Endothelial cell of umbilical vein (primary cell): ENCODE data around the gene NIPA2. TPM values are rescaled to one million over a fixed set of nuclear protein-coding genes. Genes with fewer than 3 reads are reported as not detected.

Experiments used
- BruUV-seq: library from RNA; stranded (reverse); fragments of 400-500 nt; replicated peaks from 2 replicates; lab custom pipeline; 2021; lab: Mats Ljungman, UMichigan
- CTCF ChIA-PET: fragments of 300-600, 350-600 bp; sonication (Branson Sonifier 250); formaldehyde crosslinking; loops from one replicate; lab custom pipeline; 2021; ENCODE audit warnings: antibody characterized with exemption, inconsistent platforms; lab: Charles Lee
- POLR2A ChIA-PET: fragments of 300-600, 350-600 bp; sonication (Branson Sonifier 250); formaldehyde crosslinking; loops from one replicate; lab custom pipeline; 2021; ENCODE audit warnings: antibody characterized with exemption, inconsistent platforms; lab: Charles Lee
- DNase-seq: peaks from one replicate; pipeline ENCODE4 v3.0.0-alpha.2; 2011; ENCODE audit warnings: low read depth, low spot score
- FAIRE-seq: peaks from 2 replicates; lab custom pipeline; 2011; peaks lifted over from hg19 to GRCh38; lab: Jason Lieb, UNC
- H2AFZ ChIP-seq: 2 replicates; pipeline ENCODE4 v1.6.0; 2012; ENCODE audit warnings: low read depth, low read length, control low read depth, inconsistent platforms
- H3K27ac ChIP-seq: 2 replicates; pipeline ENCODE4 v1.5.1; 2011; ENCODE audit warnings: low read depth, mild to moderate bottlenecking, control low read depth, low read length, moderate library complexity; ENCODE audit not compliant: insufficient read depth
- H3K27me3 ChIP-seq, 2 experiments: 2 replicates each; pipeline versions ENCODE4 v1.6.0 to v1.6.1; 2011; ENCODE audit warnings: low read length in 2 of 2, mixed read lengths in 1 of 2; ENCODE audit not compliant: control insufficient read depth in 2 of 2, insufficient read depth in 2 of 2
- H3K36me3 ChIP-seq, 2 experiments: 2 replicates in 1 of 2; 3 replicates in 1 of 2; pipeline ENCODE4 v1.5.1; 2011; ENCODE audit warnings: low read length in 2 of 2, mild to moderate bottlenecking in 1 of 2, moderate library complexity in 1 of 2; ENCODE audit not compliant: control insufficient read depth in 2 of 2, insufficient read depth in 2 of 2; ENCODE audit errors: extremely low read depth in 1 of 2
- H3K4me1 ChIP-seq: 3 replicates; pipeline ENCODE4 v1.5.1; 2011; ENCODE audit warnings: mild to moderate bottlenecking, low read length; ENCODE audit not compliant: control insufficient read depth, insufficient read depth; ENCODE audit errors: extremely low read depth
- H3K4me2 ChIP-seq: 2 replicates; pipeline ENCODE4 v1.6.1; 2011; ENCODE audit warnings: low read length, control low read depth, mixed read lengths; ENCODE audit not compliant: insufficient read depth
- H3K4me3 ChIP-seq, 3 experiments: fragments of 200-600 bp in 1 of 3; sonication (generic), shearing (Covaris generic) in 1 of 3; replicated peaks in 1 of 3; 2 replicates each; pipeline ENCODE4 v1.5.1; 2011 to 2016; ENCODE audit warnings: control low read depth in 3 of 3, low read length in 3 of 3, mild to moderate bottlenecking in 2 of 3, inconsistent platforms in 1 of 3, low read depth in 1 of 3, moderate library complexity in 1 of 3; ENCODE audit not compliant: insufficient read depth in 1 of 3
- H3K79me2 ChIP-seq: 2 replicates; pipeline ENCODE4 v1.6.0; 2012; ENCODE audit warnings: low read length, inconsistent platforms; ENCODE audit not compliant: control insufficient read depth, insufficient read depth
- H3K9ac ChIP-seq: replicated peaks from 2 replicates; pipeline ENCODE3; 2011; ENCODE audit warnings: low read length, control low read depth; ENCODE audit not compliant: insufficient read depth; ENCODE audit errors: extremely low read depth
- H3K9me1 ChIP-seq: replicated peaks from 3 replicates; pipeline ENCODE4 v1.6.0; 2011; ENCODE audit warnings: mild to moderate bottlenecking, low read length; ENCODE audit not compliant: control insufficient read depth, insufficient read depth; ENCODE audit errors: extremely low read depth
- H3K9me3 ChIP-seq: replicated peaks from 2 replicates; pipeline ENCODE4 v1.5.1; 2012; ENCODE audit warnings: low read length, inconsistent platforms; ENCODE audit not compliant: control insufficient read depth, insufficient read depth
- H4K20me1 ChIP-seq: replicated peaks from 2 replicates; pipeline ENCODE3; 2011; ENCODE audit warnings: mild to moderate bottlenecking, low read length; ENCODE audit not compliant: control insufficient read depth, insufficient read depth; ENCODE audit errors: extremely low read depth
- CTCF ChIP-seq, 2 donors: IDR thresholded peaks; 1 replicate in 1 of 2; 2 replicates in 1 of 2; pipeline ENCODE4 v1.5.1; 2011; ENCODE audit warnings: low read length in 2 of 2, mild to moderate bottlenecking in 2 of 2, moderate library complexity in 2 of 2, control low read depth in 1 of 2, inconsistent platforms in 1 of 2, low read depth in 1 of 2; ENCODE audit not compliant: insufficient read depth in 1 of 2; ENCODE audit errors: extremely low read depth in 1 of 2
- EZH2 ChIP-seq: IDR thresholded peaks from 2 replicates; pipeline ENCODE4 v1.6.1; 2012; ENCODE audit warnings: borderline replicate concordance, low read depth, mild to moderate bottlenecking, moderate library complexity, low read length, inconsistent platforms; ENCODE audit not compliant: severe bottlenecking
- FOS ChIP-seq: IDR thresholded peaks from 2 replicates; pipeline ENCODE4 v1.6.1; 2011; ENCODE audit warnings: mild to moderate bottlenecking, low read length, moderate library complexity, borderline replicate concordance; ENCODE audit not compliant: insufficient read depth
- GATA2 ChIP-seq: IDR thresholded peaks from 2 replicates; pipeline ENCODE4 v1.7.0; 2011; ENCODE audit warnings: low read depth, mild to moderate bottlenecking, moderate library complexity, mixed read lengths, low read length; ENCODE audit not compliant: insufficient read length, insufficient read depth
- JUN ChIP-seq: IDR thresholded peaks from 2 replicates; pipeline ENCODE4 v1.6.1; 2011; ENCODE audit warnings: borderline replicate concordance, low read depth; ENCODE audit not compliant: insufficient read length, insufficient read depth
- MAX ChIP-seq: IDR thresholded peaks from 2 replicates; pipeline ENCODE4 v1.6.1; 2011; ENCODE audit not compliant: insufficient read depth, insufficient read length
- MYC ChIP-seq: IDR thresholded peaks from one replicate; pipeline ENCODE4 v1.6.1; 2011; ENCODE audit warnings: mild to moderate bottlenecking, low read depth, low read length
- POLR2A ChIP-seq: IDR thresholded peaks from 2 replicates; pipeline ENCODE4 v1.6.1; 2012; ENCODE audit warnings: low read depth, mild to moderate bottlenecking, control low read depth, low read length
- POLR2AphosphoS5 ChIP-seq: IDR thresholded peaks from 2 replicates; pipeline ENCODE4 v1.6.1; 2012; ENCODE audit warnings: low read depth, mild to moderate bottlenecking, control low read depth, low read length, moderate library complexity; ENCODE audit not compliant: insufficient read depth
- dilution Hi-C: fragments of 300-500 bp; cut with MboI; formaldehyde crosslinking; loops from one replicate; pipeline ENCODE4 v1.15.0; 2019; ENCODE audit warnings: low sequenced_read_pairs; ENCODE audit not compliant: extremely low pct_ligation_motif_present
- intact Hi-C: fragments of 100-400 bp; cut with micrococcal nuclease; formaldehyde crosslinking; loops from one replicate; pipeline ENCODE4 v1.10.0; 2022
- polyA plus RNA-seq, 4 experiments: library from polyadenylated mRNA; depleted of rRNA in 3 of 4; stranded (reverse) in 3 of 4; unstranded in 1 of 4; fragments of >200 nt; gene quantifications; 2 replicates each; pipeline versions ENCODE4 v1.2.1 to v1.2.3, GENCODE V29; 2011 to 2012; ENCODE audit warnings: missing spikeins in 1 of 4
- total RNA-seq: library from RNA; stranded (reverse); gene quantifications from 2 replicates; pipeline ENCODE4 v1.2.3, GENCODE V29; 2021

The NIPA2 gene
- total and polyA plus RNA-seq, 2 donors (not counting 3 experiments of a cell fraction or from before 2014, with no cell fraction given) = 55.2 to 75.7 TPM

GRCh38 chr15:22856659-22857058, 18.2 kb downstream of the NIPA2 start:
- DNase-seq (no peak), FAIRE-seq (no peak)
- no peak overlapping the region for H3K9ac ChIP-seq
- no peak overlapping the region for H2AFZ ChIP-seq
- POLR2A ChIA-PET = no interaction called here
- H3K9me3 ChIP-seq = no peaks in the 10 kb centered on the region
- H3K4me1 ChIP-seq = no peaks in the 10 kb centered on the region
- TF ChIP-seq MAX = no peak
- no peak for TF ChIP-seq EZH2
- no peak for TF ChIP-seq POLR2A
- TF ChIP-seq JUN = no peak
- no peak for TF ChIP-seq POLR2AphosphoS5
- TF ChIP-seq CTCF (IDR thresholded peaks at IDR 0.05; ENCODE audit: extremely low read depth in 1 of 2, insufficient read depth in 1 of 2, low read depth in 1 of 2, low read length in 2 of 2) = no peak
- no peak for TF ChIP-seq MYC
- TF ChIP-seq GATA2 = no peak
- TF ChIP-seq FOS = no peak
- peaks cover 8 to 12% of the 10 kb centered on the region in 2 experiments for H3K36me3 ChIP-seq
- dilution Hi-C loops (no loop called here), intact Hi-C loops (no loop called here)
- no TSS peak for BruUV-seq
- no peak overlapping the region for H3K27ac ChIP-seq
- peaks cover 10% of the 10 kb centered on the region for H3K79me2 ChIP-seq
- no peaks in the 10 kb centered on the region for H3K27me3 ChIP-seq
- CTCF ChIA-PET = no interaction called here
- no peaks in the 10 kb centered on the region for H4K20me1 ChIP-seq
- no peak overlapping the region for H3K4me2 ChIP-seq
- no peak overlapping the region for H3K4me3 ChIP-seq
- H3K9me1 ChIP-seq = no peaks in the 10 kb centered on the region
